Measurements from ENCODE around the gene FKBP4. TPM values are rescaled to one million over a fixed set of nuclear protein-coding genes. Genes with fewer than 3 reads are reported as not detected.

The FKBP4 gene
- total RNA-seq, 2 donors from 2014 or later, result 63.1 to 274 TPM

GRCh38 chr12:2751686-2752085 is 43.1 kb upstream of the FKBP4 start:
- DNase-seq, result no peak
- no peak overlapping the region for H3K27ac ChIP-seq
- H3K9me3 ChIP-seq, result no peaks in the 10 kb centered on the region
- H3K4me1 ChIP-seq, result no peaks in the 10 kb centered on the region
- no peaks in the 10 kb centered on the region for H3K27me3 ChIP-seq
- TF ChIP-seq CTCF (IDR thresholded peaks at IDR 0.05), result no peak
- H3K4me3 ChIP-seq, result no peak overlapping the region
- H3K9ac ChIP-seq (ENCODE audit: low read depth in 2 of 2, low read length in 2 of 2), result no peak overlapping the region
- intact Hi-C loops (cut with DNase I), result no loop called here
- H3K36me3 ChIP-seq, result no peaks in the 10 kb centered on the region

- no peak for TF ChIP-seq CTCF (IDR thresholded peaks at IDR 0.05)
These were observed 41.9 kb upstream of the FKBP4 start for GRCh38 chr12:2752676-2753371.

GRCh38 chr12:2753536-2753935 is 41.2 kb upstream of the FKBP4 start:
- no peak for DNase-seq
- intact Hi-C loops (cut with DNase I), result no loop called here
- Histone ChIP-seq H3K4me3 (no peak overlapping the region), H3K4me1 (no peaks in the 10 kb centered on the region), H3K27me3 (no peaks in the 10 kb centered on the region), H3K9ac (ENCODE audit: low read depth in 2 of 2, low read length in 2 of 2) (no peak overlapping the region), H3K9me3 (no peaks in the 10 kb centered on the region), H3K36me3 (no peaks in the 10 kb centered on the region), H3K27ac (no peak overlapping the region)
- TF ChIP-seq CTCF (IDR thresholded peaks at IDR 0.05), result no peak

More at GRCh38 chr12:2752676-2753371, 41.9 kb upstream of the FKBP4 start:
- H3K27me3 ChIP-seq, result no peaks in the 10 kb centered on the region
- no peaks in the 10 kb centered on the region for H3K36me3 ChIP-seq
- H3K4me3 ChIP-seq, result no peak overlapping the region
- H3K9me3 ChIP-seq, result no peaks in the 10 kb centered on the region
- H3K9ac ChIP-seq (ENCODE audit: low read depth in 2 of 2, low read length in 2 of 2), result no peak overlapping the region
- H3K27ac ChIP-seq, result no peak overlapping the region
- intact Hi-C loops (cut with DNase I), result no loop called here
- no peaks in the 10 kb centered on the region for H3K4me1 ChIP-seq
- DNase-seq, result peak; percentile 81

- no peak overlapping the region for H3K9ac ChIP-seq (ENCODE audit: low read depth in 2 of 2, low read length in 2 of 2)
- H3K27ac ChIP-seq, result no peak overlapping the region
- DNase-seq, result no peak
- H3K27me3 ChIP-seq, result no peaks in the 10 kb centered on the region
- intact Hi-C loops (cut with DNase I), result no loop called here
- H3K36me3 ChIP-seq, result no peaks in the 10 kb centered on the region
- no peak overlapping the region for H3K4me3 ChIP-seq
- H3K4me1 ChIP-seq, result no peaks in the 10 kb centered on the region
- no peaks in the 10 kb centered on the region for H3K9me3 ChIP-seq
- no peak for TF ChIP-seq CTCF (IDR thresholded peaks at IDR 0.05)
These were observed 40.6 kb upstream of the FKBP4 start for GRCh38 chr12:2754208-2754607.

GRCh38 chr12:2756756-2757155 is 38.0 kb upstream of the FKBP4 start:
- no peaks in the 10 kb centered on the region for H3K9me3 ChIP-seq
- H3K27me3 ChIP-seq, result no peaks in the 10 kb centered on the region
- no peak for TF ChIP-seq CTCF (IDR thresholded peaks at IDR 0.05)
- intact Hi-C loops (cut with DNase I), result no loop called here
- H3K36me3 ChIP-seq, result no peaks in the 10 kb centered on the region
- H3K4me1 ChIP-seq, result no peaks in the 10 kb centered on the region
- H3K4me3 ChIP-seq, result no peak overlapping the region
- H3K27ac ChIP-seq, result no peak overlapping the region
- no peak for DNase-seq
- no peak overlapping the region for H3K9ac ChIP-seq (ENCODE audit: low read depth in 2 of 2, low read length in 2 of 2)
